GM21360 (cell line): Measurements from ENCODE around the gene RAB5IF.
"Not testable (repeated sequence)": the region's sequence is repeated elsewhere in the genome, so short reads cannot be mapped to it uniquely, and the experiment has no call there.

Experiments used
- ATAC-seq: cut with Tn5 transposase; IDR thresholded peaks from one replicate; pipeline ENCODE4 v1.9.1; 2021; ENCODE audit warnings: mild to moderate bottlenecking, moderate library complexity; ENCODE audit not compliant: unreplicated experiment

The RAB5IF gene

GRCh38 chr20:36585410-36586125 is 20.0 kb upstream of the RAB5IF start:
- no peak for ATAC-seq

GRCh38 chr20:36587388-36588070 is 18.1 kb upstream of the RAB5IF start:
- ATAC-seq, result no peak

GRCh38 chr20:36591281-36591680 is 14.3 kb upstream of the RAB5IF start:
- ATAC-seq, result no peak

- ATAC-seq, result no peak
These were observed 13.5 kb upstream of the RAB5IF start for GRCh38 chr20:36591854-36592641.

- no peak for ATAC-seq
These were observed 12.1 kb upstream of the RAB5IF start for GRCh38 chr20:36593347-36593929.

GRCh38 chr20:36599912-36600345 is 5.7 kb upstream of the RAB5IF start:
- ATAC-seq, result no peak

GRCh38 chr20:36601540-36601939 is 4.0 kb upstream of the RAB5IF start:
- ATAC-seq, result no peak

- ATAC-seq, result peak; percentile 38
These were observed 604 bp upstream of the RAB5IF start for GRCh38 chr20:36604952-36605398.

GRCh38 chr20:36606158-36607066 is 833 bp downstream of the RAB5IF start:
- ATAC-seq, result peak; percentile 5

- ATAC-seq, result no peak
These were observed 2.2 kb downstream of the RAB5IF start for GRCh38 chr20:36607586-36608387.

GRCh38 chr20:36608388-36608728 is 2.8 kb downstream of the RAB5IF start:
- ATAC-seq, result not testable (repeated sequence)

GRCh38 chr20:36611625-36612024 is 6.0 kb downstream of the RAB5IF start:
- ATAC-seq, result no peak

- no peak for ATAC-seq
These were observed 8.4 kb downstream of the RAB5IF start for GRCh38 chr20:36613974-36614373.

- no peak for ATAC-seq
These were observed 9.4 kb downstream of the RAB5IF start for GRCh38 chr20:36614781-36615557.

GRCh38 chr20:36620917-36621316 is 15.3 kb downstream of the RAB5IF start:
- no peak for ATAC-seq

GRCh38 chr20:36623444-36623843 is 17.9 kb downstream of the RAB5IF start:
- no peak for ATAC-seq

- ATAC-seq, result no peak
These were observed 18.7 kb downstream of the RAB5IF start for GRCh38 chr20:36624068-36624943.

- ATAC-seq, result no peak
These were observed 19.4 kb downstream of the RAB5IF start for GRCh38 chr20:36624944-36625324.
